ENCODE data around the gene CNRIP1.
"Not testable (repeated sequence)": the region's sequence is repeated elsewhere in the genome, so short reads cannot be mapped to it uniquely, and the experiment has no call there.

CNRIP1 gene

GRCh38 chr2:68316111-68316510 is 3.6 kb downstream of the CNRIP1 start:
- no peak for TF ChIP-seq BACH2 (CRISPR knock-in tag; IDR thresholded peaks at IDR 0.05; ENCODE audit: borderline replicate concordance)
- TF ChIP-seq SNAI2 (CRISPR knock-in tag; IDR thresholded peaks at IDR 0.05): no peak
- no peak for TF ChIP-seq ARNTL (CRISPR knock-in tag; IDR thresholded peaks at IDR 0.05; ENCODE audit: borderline replicate concordance, low read depth)
- TF ChIP-seq, protein P1, sequence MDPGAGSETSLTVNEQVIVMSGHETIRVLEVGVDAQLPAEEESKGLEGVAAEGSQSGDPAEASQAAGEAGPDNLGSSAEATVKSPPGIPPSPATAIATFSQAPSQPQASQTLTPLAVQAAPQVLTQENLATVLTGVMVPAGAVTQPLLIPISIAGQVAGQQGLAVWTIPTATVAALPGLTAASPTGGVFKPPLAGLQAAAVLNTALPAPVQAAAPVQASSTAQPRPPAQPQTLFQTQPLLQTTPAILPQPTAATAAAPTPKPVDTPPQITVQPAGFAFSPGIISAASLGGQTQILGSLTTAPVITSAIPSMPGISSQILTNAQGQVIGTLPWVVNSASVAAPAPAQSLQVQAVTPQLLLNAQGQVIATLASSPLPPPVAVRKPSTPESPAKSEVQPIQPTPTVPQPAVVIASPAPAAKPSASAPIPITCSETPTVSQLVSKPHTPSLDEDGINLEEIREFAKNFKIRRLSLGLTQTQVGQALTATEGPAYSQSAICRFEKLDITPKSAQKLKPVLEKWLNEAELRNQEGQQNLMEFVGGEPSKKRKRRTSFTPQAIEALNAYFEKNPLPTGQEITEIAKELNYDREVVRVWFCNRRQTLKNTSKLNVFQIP (CRISPR knock-in tag; IDR thresholded peaks at IDR 0.05; ENCODE audit: borderline replicate concordance, low read depth): no peak
- no peak for TF ChIP-seq RARB (CRISPR knock-in tag; IDR thresholded peaks at IDR 0.05)
- no peak for TF ChIP-seq ZFP3 (CRISPR knock-in tag; IDR thresholded peaks at IDR 0.05)
- TF ChIP-seq TCF4 (CRISPR knock-in tag; IDR thresholded peaks at IDR 0.05; ENCODE audit: borderline replicate concordance): no peak
- TF ChIP-seq ZNF565 (CRISPR knock-in tag; conservative IDR thresholded peaks at IDR 0.05; ENCODE audit: low read depth): no peak
- no peak for TF ChIP-seq ISL1 (CRISPR knock-in tag; IDR thresholded peaks at IDR 0.05)
- no peak for TF ChIP-seq OSR1 (CRISPR knock-in tag; IDR thresholded peaks at IDR 0.05)
- TF ChIP-seq, protein P2, sequence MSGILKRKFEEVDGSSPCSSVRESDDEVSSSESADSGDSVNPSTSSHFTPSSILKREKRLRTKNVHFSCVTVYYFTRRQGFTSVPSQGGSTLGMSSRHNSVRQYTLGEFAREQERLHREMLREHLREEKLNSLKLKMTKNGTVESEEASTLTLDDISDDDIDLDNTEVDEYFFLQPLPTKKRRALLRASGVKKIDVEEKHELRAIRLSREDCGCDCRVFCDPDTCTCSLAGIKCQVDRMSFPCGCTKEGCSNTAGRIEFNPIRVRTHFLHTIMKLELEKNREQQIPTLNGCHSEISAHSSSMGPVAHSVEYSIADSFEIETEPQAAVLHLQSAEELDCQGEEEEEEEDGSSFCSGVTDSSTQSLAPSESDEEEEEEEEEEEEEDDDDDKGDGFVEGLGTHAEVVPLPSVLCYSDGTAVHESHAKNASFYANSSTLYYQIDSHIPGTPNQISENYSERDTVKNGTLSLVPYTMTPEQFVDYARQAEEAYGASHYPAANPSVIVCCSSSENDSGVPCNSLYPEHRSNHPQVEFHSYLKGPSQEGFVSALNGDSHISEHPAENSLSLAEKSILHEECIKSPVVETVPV (CRISPR knock-in tag; IDR thresholded peaks at IDR 0.05): no peak
- TF ChIP-seq, protein P3, sequence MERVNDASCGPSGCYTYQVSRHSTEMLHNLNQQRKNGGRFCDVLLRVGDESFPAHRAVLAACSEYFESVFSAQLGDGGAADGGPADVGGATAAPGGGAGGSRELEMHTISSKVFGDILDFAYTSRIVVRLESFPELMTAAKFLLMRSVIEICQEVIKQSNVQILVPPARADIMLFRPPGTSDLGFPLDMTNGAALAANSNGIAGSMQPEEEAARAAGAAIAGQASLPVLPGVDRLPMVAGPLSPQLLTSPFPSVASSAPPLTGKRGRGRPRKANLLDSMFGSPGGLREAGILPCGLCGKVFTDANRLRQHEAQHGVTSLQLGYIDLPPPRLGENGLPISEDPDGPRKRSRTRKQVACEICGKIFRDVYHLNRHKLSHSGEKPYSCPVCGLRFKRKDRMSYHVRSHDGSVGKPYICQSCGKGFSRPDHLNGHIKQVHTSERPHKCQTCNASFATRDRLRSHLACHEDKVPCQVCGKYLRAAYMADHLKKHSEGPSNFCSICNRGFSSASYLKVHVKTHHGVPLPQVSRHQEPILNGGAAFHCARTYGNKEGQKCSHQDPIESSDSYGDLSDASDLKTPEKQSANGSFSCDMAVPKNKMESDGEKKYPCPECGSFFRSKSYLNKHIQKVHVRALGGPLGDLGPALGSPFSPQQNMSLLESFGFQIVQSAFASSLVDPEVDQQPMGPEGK (CRISPR knock-in tag; IDR thresholded peaks at IDR 0.05; ENCODE audit: borderline replicate concordance): no peak
- no peak for TF ChIP-seq PPARA (CRISPR knock-in tag; IDR thresholded peaks at IDR 0.05; ENCODE audit: borderline replicate concordance)
- no peak for TF ChIP-seq ZNF70 (CRISPR knock-in tag; IDR thresholded peaks at IDR 0.05)
- no peak for TF ChIP-seq TSHZ2 (CRISPR knock-in tag; IDR thresholded peaks at IDR 0.05)
- no peak for TF ChIP-seq ZNF8 (CRISPR knock-in tag; IDR thresholded peaks at IDR 0.05)
- no peak for TF ChIP-seq ESRRG (CRISPR knock-in tag; IDR thresholded peaks at IDR 0.05)
- no peak for TF ChIP-seq ZC3H10 (CRISPR knock-in tag; IDR thresholded peaks at IDR 0.05)
- no peak for ATAC-seq

GRCh38 chr2:68311033-68311432 is 8.7 kb downstream of the CNRIP1 start:
- ATAC-seq: no peak
- TF ChIP-seq, protein P4, sequence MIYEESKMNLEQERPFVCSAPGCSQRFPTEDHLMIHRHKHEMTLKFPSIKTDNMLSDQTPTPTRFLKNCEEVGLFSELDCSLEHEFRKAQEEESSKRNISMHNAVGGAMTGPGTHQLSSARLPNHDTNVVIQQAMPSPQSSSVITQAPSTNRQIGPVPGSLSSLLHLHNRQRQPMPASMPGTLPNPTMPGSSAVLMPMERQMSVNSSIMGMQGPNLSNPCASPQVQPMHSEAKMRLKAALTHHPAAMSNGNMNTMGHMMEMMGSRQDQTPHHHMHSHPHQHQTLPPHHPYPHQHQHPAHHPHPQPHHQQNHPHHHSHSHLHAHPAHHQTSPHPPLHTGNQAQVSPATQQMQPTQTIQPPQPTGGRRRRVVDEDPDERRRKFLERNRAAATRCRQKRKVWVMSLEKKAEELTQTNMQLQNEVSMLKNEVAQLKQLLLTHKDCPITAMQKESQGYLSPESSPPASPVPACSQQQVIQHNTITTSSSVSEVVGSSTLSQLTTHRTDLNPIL (CRISPR knock-in tag; IDR thresholded peaks at IDR 0.05; ENCODE audit: low read depth): no peak
- TF ChIP-seq PPARA (CRISPR knock-in tag; IDR thresholded peaks at IDR 0.05; ENCODE audit: borderline replicate concordance) (no peak), SNAI2 (CRISPR knock-in tag; IDR thresholded peaks at IDR 0.05) (no peak), ZNF565 (CRISPR knock-in tag; conservative IDR thresholded peaks at IDR 0.05; ENCODE audit: low read depth) (no peak), BACH2 (CRISPR knock-in tag; IDR thresholded peaks at IDR 0.05; ENCODE audit: borderline replicate concordance) (no peak)

DNA sequence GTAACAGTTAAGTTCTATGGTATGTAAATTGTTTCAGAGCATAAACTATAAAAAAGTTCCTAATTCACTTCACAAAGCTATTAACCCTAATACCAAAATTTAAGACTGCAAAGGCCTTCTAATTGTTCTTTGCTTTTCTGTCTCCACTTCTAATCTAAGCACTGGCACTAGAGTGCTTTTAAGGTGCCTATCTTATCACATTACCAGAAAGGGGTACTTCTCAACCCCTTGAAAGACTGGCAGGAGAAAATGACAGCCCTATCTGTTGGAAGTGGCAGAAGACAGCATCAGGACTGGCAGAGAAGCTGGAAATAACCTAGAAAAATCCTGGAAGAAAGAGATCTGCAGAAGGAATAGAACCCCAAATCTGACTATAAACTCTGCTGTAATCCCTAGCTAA is 10.3 kb downstream of the CNRIP1 start:
- TF ChIP-seq OSR1 (CRISPR knock-in tag; IDR thresholded peaks at IDR 0.05): no peak
- TF ChIP-seq TCF4 (CRISPR knock-in tag; IDR thresholded peaks at IDR 0.05; ENCODE audit: borderline replicate concordance): no peak
- no peak for TF ChIP-seq GLIS3 (CRISPR knock-in tag; IDR thresholded peaks at IDR 0.05)
- TF ChIP-seq ESRRG (CRISPR knock-in tag; IDR thresholded peaks at IDR 0.05): no peak
- TF ChIP-seq ISL1 (CRISPR knock-in tag; IDR thresholded peaks at IDR 0.05): no peak
- no peak for TF ChIP-seq CSDC2 (CRISPR knock-in tag; IDR thresholded peaks at IDR 0.05)
- TF ChIP-seq ZFP3 (CRISPR knock-in tag; IDR thresholded peaks at IDR 0.05): no peak
- no peak for TF ChIP-seq ZNF565 (CRISPR knock-in tag; conservative IDR thresholded peaks at IDR 0.05; ENCODE audit: low read depth)
- no peak for TF ChIP-seq ZNF8 (CRISPR knock-in tag; IDR thresholded peaks at IDR 0.05)
- TF ChIP-seq, protein P1 (CRISPR knock-in tag; IDR thresholded peaks at IDR 0.05; ENCODE audit: borderline replicate concordance, low read depth): no peak
- no peak for TF ChIP-seq ZFP30 (CRISPR knock-in tag; IDR thresholded peaks at IDR 0.05)
- ATAC-seq: no peak

DNA sequence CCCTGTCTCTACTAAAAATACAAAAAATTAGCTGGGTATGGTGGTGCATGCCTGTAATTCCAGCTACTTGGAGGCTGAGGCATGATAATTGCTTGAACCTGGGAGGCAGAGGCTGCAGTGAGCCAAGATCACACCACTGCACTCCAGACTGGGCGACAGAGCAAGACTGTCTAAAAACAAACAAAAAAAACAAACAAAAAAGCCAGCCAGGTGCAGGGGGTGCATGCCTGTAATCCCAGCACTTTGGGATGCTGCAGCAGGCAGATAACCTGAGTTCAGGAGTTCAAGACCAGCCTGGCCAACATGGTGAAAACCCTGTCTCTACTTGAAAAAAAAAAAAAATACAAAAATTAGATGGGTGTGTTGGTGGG is 15.9 kb downstream of the CNRIP1 start:
- ATAC-seq: not testable (repeated sequence)
